Measurements from ENCODE around the gene CD300LB.

GRCh38 chr17:74542727-74543383, 11.6 kb upstream of the CD300LB start:
- TF ChIP-seq, protein P1, sequence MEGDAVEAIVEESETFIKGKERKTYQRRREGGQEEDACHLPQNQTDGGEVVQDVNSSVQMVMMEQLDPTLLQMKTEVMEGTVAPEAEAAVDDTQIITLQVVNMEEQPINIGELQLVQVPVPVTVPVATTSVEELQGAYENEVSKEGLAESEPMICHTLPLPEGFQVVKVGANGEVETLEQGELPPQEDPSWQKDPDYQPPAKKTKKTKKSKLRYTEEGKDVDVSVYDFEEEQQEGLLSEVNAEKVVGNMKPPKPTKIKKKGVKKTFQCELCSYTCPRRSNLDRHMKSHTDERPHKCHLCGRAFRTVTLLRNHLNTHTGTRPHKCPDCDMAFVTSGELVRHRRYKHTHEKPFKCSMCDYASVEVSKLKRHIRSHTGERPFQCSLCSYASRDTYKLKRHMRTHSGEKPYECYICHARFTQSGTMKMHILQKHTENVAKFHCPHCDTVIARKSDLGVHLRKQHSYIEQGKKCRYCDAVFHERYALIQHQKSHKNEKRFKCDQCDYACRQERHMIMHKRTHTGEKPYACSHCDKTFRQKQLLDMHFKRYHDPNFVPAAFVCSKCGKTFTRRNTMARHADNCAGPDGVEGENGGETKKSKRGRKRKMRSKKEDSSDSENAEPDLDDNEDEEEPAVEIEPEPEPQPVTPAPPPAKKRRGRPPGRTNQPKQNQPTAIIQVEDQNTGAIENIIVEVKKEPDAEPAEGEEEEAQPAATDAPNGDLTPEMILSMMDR (IDR thresholded peaks at IDR 0.05), result no peak
- TF ChIP-seq POLR2A (IDR thresholded peaks at IDR 0.05), result no peak

Data from body of pancreas (tissue), 4 donors.